GM12878 (cell line): Measurements from ENCODE around the gene TLR5. TPM values are rescaled to one million over a fixed set of nuclear protein-coding genes. Genes with fewer than 3 reads are reported as not detected.

ENCODE experiments used
- ATAC-seq: fragments of 200-7000 bp; cut with Tn5 transposase; 3 replicates; pipeline ENCODE4 v1.9.1; 2020; ENCODE audit warnings: mild to moderate bottlenecking, moderate library complexity
- BruUV-seq: library from RNA; stranded (reverse); fragments of 400-500 nt; replicated peaks from 2 replicates; lab custom pipeline; 2021; lab: Mats Ljungman, UMichigan
- CTCF ChIA-PET: fragments of 300-600 bp; sonication (Branson Sonifier 250); formaldehyde crosslinking; extraction: SDS; loops from one replicate; lab custom pipeline; 2021; ENCODE audit warnings: inconsistent platforms; lab: Yijun Ruan, JAX
- POLR2A ChIA-PET: fragments of 350-600 bp; formaldehyde crosslinking; extraction: SDS; loops from one replicate; lab custom pipeline; 2021; ENCODE audit warnings: inconsistent platforms; lab: Charles Lee
- RAD21 ChIA-PET: fragments of 300-600 bp; sonication (Branson Sonifier 250); formaldehyde crosslinking; loops from one replicate; lab custom pipeline; 2023; ENCODE audit warnings: antibody characterized with exemption; ENCODE audit not compliant: unreplicated experiment; lab: Charles Lee
- SMC1A ChIA-PET: fragments of 300-600 bp; sonication (Branson Sonifier 250); formaldehyde crosslinking; loops from one replicate; lab custom pipeline; 2023; ENCODE audit not compliant: unreplicated experiment, uncharacterized antibody; lab: Charles Lee
- DNase-seq: peaks from one replicate; pipeline ENCODE4 v3.0.0-alpha.2; 2011; ENCODE audit warnings: low read depth, low spot score
- FAIRE-seq: peaks from 3 replicates; lab custom pipeline; 2011; peaks lifted over from hg19 to GRCh38; lab: Jason Lieb, UNC
- H2AFZ ChIP-seq: 2 replicates; pipeline ENCODE4 v1.6.0; 2011; ENCODE audit warnings: low read depth, low read length, control low read depth; ENCODE audit not compliant: control insufficient read depth
- H3K27ac ChIP-seq: 2 replicates; pipeline ENCODE4 v1.5.1; 2011; ENCODE audit warnings: control low read depth; ENCODE audit not compliant: control insufficient read depth, insufficient read depth
- H3K27me3 ChIP-seq, 2 experiments: replicated peaks in 1 of 2; 2 replicates each; pipeline versions ENCODE4 v1.6.0 to v1.6.1; 2011; ENCODE audit warnings: low read length in 1 of 2; ENCODE audit not compliant: control insufficient read depth in 2 of 2, insufficient read depth in 2 of 2
- H3K36me3 ChIP-seq, 2 experiments: 2 replicates each; pipeline ENCODE4 v1.5.1; 2011; ENCODE audit warnings: low read length in 1 of 2; ENCODE audit not compliant: control insufficient read depth in 2 of 2, insufficient read depth in 2 of 2
- H3K4me1 ChIP-seq: 2 replicates; pipeline ENCODE4 v1.6.1; 2011; ENCODE audit warnings: mild to moderate bottlenecking, low read length, moderate library complexity, mixed read lengths; ENCODE audit not compliant: control insufficient read depth, insufficient read depth
- H3K4me2 ChIP-seq: 2 replicates; pipeline ENCODE4 v1.6.0; 2011; ENCODE audit warnings: control low read depth; ENCODE audit not compliant: control insufficient read depth, insufficient read depth
- H3K4me3 ChIP-seq: fragments of 200-600 bp; sonication (generic); 2 replicates; pipeline ENCODE4 v1.5.1; 2016
- H3K79me2 ChIP-seq: 2 replicates; pipeline ENCODE4 v1.6.0; 2011; ENCODE audit warnings: low read length; ENCODE audit not compliant: control insufficient read depth, insufficient read depth
- H3K9ac ChIP-seq: 2 replicates; pipeline ENCODE4 v1.8.0; 2011; ENCODE audit warnings: low read length, control low read depth, mixed read lengths; ENCODE audit not compliant: control insufficient read depth, insufficient read depth
- H3K9me3 ChIP-seq: replicated peaks from 3 replicates; pipeline ENCODE4 v1.5.1; 2011; ENCODE audit warnings: mild to moderate bottlenecking, low read length; ENCODE audit not compliant: control insufficient read depth, insufficient read depth
- H4K20me1 ChIP-seq: 2 replicates; pipeline ENCODE4 v1.6.0; 2011; ENCODE audit not compliant: control insufficient read depth, insufficient read depth
- ATF7 ChIP-seq: fragments of 450-650 bp; IDR thresholded peaks from 2 replicates; pipeline ENCODE4 v1.6.1; 2016; ENCODE audit warnings: low read depth, mild to moderate bottlenecking
- BCL3 ChIP-seq: IDR thresholded peaks from 2 replicates; pipeline ENCODE4 v1.6.1; 2011; ENCODE audit warnings: borderline replicate concordance, low read depth, mild to moderate bottlenecking, moderate library complexity, low read length; ENCODE audit not compliant: insufficient read depth, poor library complexity, severe bottlenecking
- BRCA1 ChIP-seq: IDR thresholded peaks from 2 replicates; pipeline ENCODE4 v1.6.1; 2011; ENCODE audit warnings: low read depth, low read length, improper control_type of control experiment
- CBX3 ChIP-seq: fragments of 200-600 bp; sonication (generic); IDR thresholded peaks from 2 replicates; pipeline ENCODE4 v1.6.1; 2016; ENCODE audit warnings: low read depth, borderline replicate concordance
- CHD2 ChIP-seq: IDR thresholded peaks from 2 replicates; pipeline ENCODE4 v1.6.1; 2011; ENCODE audit warnings: low read depth, low read length, improper control_type of control experiment, borderline replicate concordance
- CREB1 ChIP-seq: IDR thresholded peaks from 2 replicates; pipeline ENCODE4 v1.6.1; 2012; ENCODE audit warnings: low read depth, mild to moderate bottlenecking, inconsistent platforms
- E2F4 ChIP-seq: IDR thresholded peaks from 2 replicates; pipeline ENCODE4 v1.6.1; 2012; ENCODE audit warnings: low read depth, low read length, improper control_type of control experiment
- HDAC6 ChIP-seq: fragments of 200-600 bp; sonication (generic); IDR thresholded peaks from one replicate; pipeline ENCODE4 v1.8.0; 2017; ENCODE audit warnings: antibody characterized with exemption; ENCODE audit not compliant: unreplicated experiment
- LARP7 ChIP-seq: fragments of 450-650 bp; IDR thresholded peaks from 2 replicates; pipeline ENCODE4 v1.6.1; 2017; ENCODE audit warnings: mild to moderate bottlenecking
- MLLT1 ChIP-seq: fragments of 450-650 bp; IDR thresholded peaks from 2 replicates; pipeline ENCODE4 v1.6.1; 2016; ENCODE audit warnings: mild to moderate bottlenecking
- NRF1 ChIP-seq: conservative IDR thresholded peaks from 2 replicates; pipeline ENCODE4 v1.6.1; 2011; ENCODE audit warnings: mild to moderate bottlenecking, low read depth, low read length, improper control_type of control experiment
- RELA ChIP-seq: fragments of 450-650 bp; IDR thresholded peaks from 2 replicates; pipeline ENCODE4 v1.8.0; 2014; ENCODE audit warnings: borderline replicate concordance; ENCODE audit not compliant: partially characterized antibody
- SKIL ChIP-seq: fragments of 450-650 bp; IDR thresholded peaks from 2 replicates; pipeline ENCODE4 v1.6.1; 2017; ENCODE audit warnings: mild to moderate bottlenecking, low read depth, inconsistent platforms; ENCODE audit not compliant: poor library complexity, severe bottlenecking
- ZNF217 ChIP-seq: fragments of 450-650 bp; IDR thresholded peaks from 2 replicates; pipeline ENCODE4 v1.6.1; 2017; ENCODE audit warnings: antibody characterized with exemption, mild to moderate bottlenecking
- ZSCAN29 ChIP-seq: fragments of 450-650 bp; IDR thresholded peaks from 2 replicates; pipeline ENCODE4 v1.6.1; 2017; ENCODE audit warnings: mild to moderate bottlenecking, moderate library complexity
- WGBS: methylation state at CpG from one replicate; pipeline ENCODE4 v1.1.6; 2016; ENCODE audit warnings: low lambda C conversion rate; ENCODE audit not compliant: insufficient replicate concordance, insufficient coverage; ENCODE audit errors: missing lambda C conversion rate; 5-methylcytosine and 5-hydroxymethylcytosine counted together
- in situ Hi-C: fragments of 300-500 bp; cut with MboI; formaldehyde crosslinking; loops from 9 replicates; pipeline ENCODE4 v1.14.3; 2018; ENCODE audit warnings: mixed read lengths
- intact Hi-C: fragments of 100-400 bp; cut with micrococcal nuclease; formaldehyde crosslinking; loops from one replicate; pipeline ENCODE4 v1.14.2; 2022; ENCODE audit not compliant: unreplicated experiment
- polyA plus RNA-seq, 11 experiments: library from polyadenylated mRNA; depleted of rRNA in 4 of 11; unstranded in 6 of 11; stranded (reverse) in 5 of 11; fragments of >200 nt; fragmentation: Nextera tagmentation in 4 of 11; fragmentation: Illumina TruSeq in 1 of 11; extraction: Ambion mirVana in 4 of 11; extraction: Trizol in 1 of 11; gene quantifications; 1 replicate in 1 of 11; 2 replicates in 10 of 11; pipeline versions ENCODE4 v1.2.1 to v1.2.3, GENCODE V29; 2011 to 2016; ENCODE audit warnings: inconsistent platforms in 2 of 11, missing spikeins in 2 of 11, low read depth in 1 of 11
- total RNA-seq, 4 experiments: library from RNA; depleted of rRNA in 3 of 4; stranded (reverse); fragments of >200 nt in 3 of 4; fragmentation: Illumina TruSeq in 1 of 4; extraction: Trizol in 1 of 4; gene quantifications; 2 replicates each; pipeline versions ENCODE4 v1.2.1 to v1.2.3, GENCODE V29; 2013 to 2021

TLR5 gene
- total and polyA plus RNA-seq, 10 of the 15 experiments (the other 5 are each of a cell fraction or from before 2014, with no cell fraction given): 0.34 to 5.3 (median 0.79) TPM

GRCh38 chr1:223143537-223144248, 645 bp upstream of the TLR5 start:
- Histone ChIP-seq H3K79me2 (no peaks in the 10 kb centered on the region), H3K4me2 (peak overlapping the region; percentile 75), H3K27me3 (no peaks in the 10 kb centered on the region), H3K9me3 (no peaks in the 10 kb centered on the region; the same call in 2 of the 3 replicates), H3K9ac (no peak overlapping the region), H2AFZ (peak overlapping the region; percentile 49), H4K20me1 (no peaks in the 10 kb centered on the region), H3K27ac (no peak overlapping the region), H3K4me3 (peak overlapping the region; percentile 45), H3K36me3 (no peaks in the 10 kb centered on the region), H3K4me1 (peaks cover 12% of the 10 kb centered on the region)
- ChIA-PET RAD21 (interaction anchor here (0.7 to 3.6 kb wide), 21 partner anchors 8 to 1642 kb away, joined by 3 to 44 read pairs (median 5); partner anchors contain the start of gene SUSD4), POLR2A (interaction anchor here (0.6 to 1.9 kb wide), 10 partner anchors 10 to 702 kb away, joined by 3 to 11 read pairs (median 6); partner anchors contain the start of gene TP53BP2), CTCF (interaction anchor here (0.7 to 17.0 kb wide), 17 partner anchors 8 to 101 kb away, joined by 3 to 406 read pairs (median 5); no protein-coding TSS in a partner anchor), SMC1A (interaction anchor here (0.9 to 5.8 kb wide), 12 partner anchors 8 to 100 kb away, joined by 3 to 40 read pairs (median 9); no protein-coding TSS in a partner anchor)
- WGBS: 42% methylated on average over 11 of the region's 11 CpGs
- DNase-seq: peak; percentile 21
- peak; percentile 81 for ATAC-seq
- in situ Hi-C loops: loop anchor here (5.0 to 25.0 kb wide), 2 partner anchors 104 to 1194 kb away; partner anchors contain the start of gene NVL
- no peak for FAIRE-seq
- intact Hi-C loops: loop anchor here (2.0 kb wide), 2 partner anchors 47 to 101 kb away; no protein-coding TSS in a partner anchor
- no TSS peak for BruUV-seq
- TF ChIP-seq HDAC6 (no peak), CBX3 (no peak), MLLT1 (peak; percentile 75; the same call in 1 of the 2 replicates), ZNF217 (no peak), SKIL (peak; percentile 89), ATF7 (peak; percentile 57), BCL3 (peak; percentile 22), ZSCAN29 (no peak), RELA (no peak), CHD2 (peak; percentile 87), LARP7 (peak; percentile 17), BRCA1 (no peak), CREB1 (no peak), E2F4 (no peak), NRF1 (no peak)
